Type B pancreatic cell (in vitro differentiated cells): ENCODE results near the gene HOXD4. TPM values are rescaled to one million over a fixed set of nuclear protein-coding genes. Genes with fewer than 3 reads are reported as not detected.

ENCODE experiments used
- DNase-seq: peaks from one replicate; pipeline ENCODE4 v3.0.0; 2021; ENCODE audit warnings: mixed read lengths; ENCODE audit not compliant: unreplicated experiment; ENCODE audit errors: extremely low spot score
- H3K27ac Mint-ChIP-seq: 2 replicates; pipeline ENCODE4 v1.8.0; 2021; ENCODE audit warnings: mild to moderate bottlenecking, mixed read lengths
- H3K27me3 Mint-ChIP-seq: 2 replicates; pipeline ENCODE4 v1.8.0; 2021; ENCODE audit warnings: mixed read lengths
- H3K36me3 Mint-ChIP-seq: 2 replicates; pipeline ENCODE4 v1.8.0; 2021; ENCODE audit warnings: mixed read lengths
- H3K4me1 Mint-ChIP-seq: one replicate; pipeline ENCODE4 v1.8.0; 2021; ENCODE audit warnings: mixed read lengths; ENCODE audit not compliant: unreplicated experiment
- H3K4me3 Mint-ChIP-seq: 2 replicates; pipeline ENCODE4 v1.8.0; 2021; ENCODE audit warnings: mild to moderate bottlenecking, mixed read lengths
- H3K9me3 Mint-ChIP-seq: 2 replicates; pipeline ENCODE4 v1.8.0; 2021; ENCODE audit warnings: mixed read lengths
- total RNA-seq: library from RNA; stranded (reverse); gene quantifications from 2 replicates; pipeline ENCODE4 v1.2.1, GENCODE V29; 2021; ENCODE audit warnings: low replicate concordance
- TF ChIP-seq, protein P1 (sequence below): fragments of 200-600 bp; sonication (generic); conservative IDR thresholded peaks from 2 replicates; pipeline ENCODE4 v1.5.0; 2021; ENCODE audit warnings: antibody characterized with exemption, mild to moderate bottlenecking

Gene HOXD4
- total RNA-seq, 1 donor from 2014 or later, result 37.0 TPM

DNA sequence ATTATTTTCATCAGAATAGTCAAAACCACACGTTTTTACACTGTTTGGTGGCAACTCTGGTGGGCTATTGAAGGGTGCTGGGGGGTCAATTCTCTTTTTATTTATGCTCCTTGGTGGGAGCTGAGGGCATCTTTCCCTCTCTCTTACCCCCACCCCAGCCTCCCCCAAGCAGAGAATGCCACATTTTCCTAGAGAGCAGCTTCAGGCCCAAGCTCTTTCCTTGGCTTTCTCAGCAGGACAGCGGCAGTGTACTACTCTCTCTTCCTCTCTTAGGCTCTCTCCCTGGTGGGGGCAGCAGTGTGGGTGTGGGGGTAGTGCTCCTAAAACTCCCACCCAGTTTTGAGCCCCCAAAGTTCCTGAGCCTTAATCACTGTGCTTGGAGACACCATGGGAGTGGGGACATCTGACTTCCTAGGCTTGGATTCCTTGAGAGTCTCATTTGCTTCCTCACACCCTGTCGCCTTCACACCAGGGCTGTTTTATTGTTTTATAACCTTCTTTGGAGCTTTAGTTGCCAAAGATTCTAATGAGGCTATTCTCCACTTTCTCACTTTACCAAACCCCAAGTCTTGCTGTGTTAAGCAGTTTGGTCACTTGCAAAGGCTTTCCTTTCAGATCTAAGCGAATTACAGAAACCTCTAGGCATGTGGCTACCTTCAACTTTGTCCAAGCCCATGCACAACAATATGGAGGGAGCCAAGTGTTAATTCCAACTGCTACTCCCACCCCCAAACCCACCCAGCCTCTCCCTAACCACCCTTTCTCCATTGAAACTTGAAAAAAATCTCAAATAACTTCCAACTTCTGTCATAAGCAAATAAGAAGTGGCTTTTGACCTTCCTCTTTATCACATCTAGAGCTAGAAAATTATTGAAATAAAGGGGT lies 6.0 kb upstream of the HOXD4 start:
- H3K27me3 Mint-ChIP-seq, result peaks cover 98% of the 10 kb centered on the region
- TF ChIP-seq, protein P1, sequence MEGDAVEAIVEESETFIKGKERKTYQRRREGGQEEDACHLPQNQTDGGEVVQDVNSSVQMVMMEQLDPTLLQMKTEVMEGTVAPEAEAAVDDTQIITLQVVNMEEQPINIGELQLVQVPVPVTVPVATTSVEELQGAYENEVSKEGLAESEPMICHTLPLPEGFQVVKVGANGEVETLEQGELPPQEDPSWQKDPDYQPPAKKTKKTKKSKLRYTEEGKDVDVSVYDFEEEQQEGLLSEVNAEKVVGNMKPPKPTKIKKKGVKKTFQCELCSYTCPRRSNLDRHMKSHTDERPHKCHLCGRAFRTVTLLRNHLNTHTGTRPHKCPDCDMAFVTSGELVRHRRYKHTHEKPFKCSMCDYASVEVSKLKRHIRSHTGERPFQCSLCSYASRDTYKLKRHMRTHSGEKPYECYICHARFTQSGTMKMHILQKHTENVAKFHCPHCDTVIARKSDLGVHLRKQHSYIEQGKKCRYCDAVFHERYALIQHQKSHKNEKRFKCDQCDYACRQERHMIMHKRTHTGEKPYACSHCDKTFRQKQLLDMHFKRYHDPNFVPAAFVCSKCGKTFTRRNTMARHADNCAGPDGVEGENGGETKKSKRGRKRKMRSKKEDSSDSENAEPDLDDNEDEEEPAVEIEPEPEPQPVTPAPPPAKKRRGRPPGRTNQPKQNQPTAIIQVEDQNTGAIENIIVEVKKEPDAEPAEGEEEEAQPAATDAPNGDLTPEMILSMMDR, result no peak
- H3K4me1 Mint-ChIP-seq, result peaks cover 15% of the 10 kb centered on the region
- DNase-seq, result no peak
- no peak overlapping the region for H3K27ac Mint-ChIP-seq
- no peak overlapping the region for H3K4me3 Mint-ChIP-seq
- H3K9me3 Mint-ChIP-seq, result no peaks in the 10 kb centered on the region
- peaks cover 6% of the 10 kb centered on the region for H3K36me3 Mint-ChIP-seq

DNA sequence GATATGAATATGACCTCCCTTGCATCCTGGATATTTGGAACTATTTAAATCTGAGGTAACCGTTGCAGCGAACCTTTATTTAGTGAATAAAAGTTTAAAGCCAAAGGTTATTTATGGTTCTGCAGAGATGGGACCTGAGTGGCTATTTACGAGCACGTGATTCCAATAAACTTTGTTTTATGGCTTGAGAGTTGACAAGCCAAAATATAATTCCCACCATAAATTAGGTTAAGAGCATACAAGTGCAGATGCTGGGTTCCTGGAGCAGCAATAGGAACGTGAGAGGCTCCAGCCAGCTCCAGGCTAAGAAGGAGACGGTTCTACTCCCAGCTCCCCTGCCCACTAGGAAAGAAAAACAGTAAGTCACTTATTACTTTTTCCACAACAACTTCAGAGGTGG lies 5.2 kb upstream of the HOXD4 start:
- TF ChIP-seq, protein P1, result no peak
- peaks cover 8% of the 10 kb centered on the region for H3K36me3 Mint-ChIP-seq

DNA sequence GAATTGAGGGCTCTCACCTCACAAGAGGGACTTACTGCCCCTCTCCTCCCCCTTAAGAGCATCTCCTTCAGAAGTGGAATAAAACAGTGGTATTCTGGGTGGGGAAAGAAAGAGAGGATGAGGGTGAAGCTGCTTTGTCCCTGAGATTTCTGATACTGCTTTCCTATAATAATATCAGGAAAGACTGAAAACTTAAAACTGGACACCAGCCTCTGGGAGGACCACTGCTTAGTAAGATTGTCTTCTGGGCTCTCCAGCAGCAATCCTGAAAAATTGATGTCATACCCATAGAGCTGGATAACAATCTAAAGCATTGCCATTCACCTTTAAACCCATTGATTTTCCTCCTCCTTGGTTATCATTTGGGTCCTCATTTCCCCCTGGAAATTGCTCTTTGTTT lies 4.7 kb upstream of the HOXD4 start:
- TF ChIP-seq, protein P1, result no peak
- no peak overlapping the region for H3K27ac Mint-ChIP-seq
- DNase-seq, result no peak
- H3K27me3 Mint-ChIP-seq, result peaks cover 100% of the 10 kb centered on the region
- H3K9me3 Mint-ChIP-seq, result no peaks in the 10 kb centered on the region
- H3K36me3 Mint-ChIP-seq, result peaks cover 8% of the 10 kb centered on the region
- peaks cover 21% of the 10 kb centered on the region for H3K4me1 Mint-ChIP-seq
- H3K4me3 Mint-ChIP-seq, result peak overlapping the region; percentile 44

More for the DNA sequence above, 5.2 kb upstream of the HOXD4 start:
- Mint-ChIP-seq H3K9me3 (no peaks in the 10 kb centered on the region), H3K27me3 (peaks cover 100% of the 10 kb centered on the region), H3K27ac (no peak overlapping the region), H3K4me1 (peaks cover 17% of the 10 kb centered on the region), H3K4me3 (no peak overlapping the region)
- no peak for DNase-seq

DNA sequence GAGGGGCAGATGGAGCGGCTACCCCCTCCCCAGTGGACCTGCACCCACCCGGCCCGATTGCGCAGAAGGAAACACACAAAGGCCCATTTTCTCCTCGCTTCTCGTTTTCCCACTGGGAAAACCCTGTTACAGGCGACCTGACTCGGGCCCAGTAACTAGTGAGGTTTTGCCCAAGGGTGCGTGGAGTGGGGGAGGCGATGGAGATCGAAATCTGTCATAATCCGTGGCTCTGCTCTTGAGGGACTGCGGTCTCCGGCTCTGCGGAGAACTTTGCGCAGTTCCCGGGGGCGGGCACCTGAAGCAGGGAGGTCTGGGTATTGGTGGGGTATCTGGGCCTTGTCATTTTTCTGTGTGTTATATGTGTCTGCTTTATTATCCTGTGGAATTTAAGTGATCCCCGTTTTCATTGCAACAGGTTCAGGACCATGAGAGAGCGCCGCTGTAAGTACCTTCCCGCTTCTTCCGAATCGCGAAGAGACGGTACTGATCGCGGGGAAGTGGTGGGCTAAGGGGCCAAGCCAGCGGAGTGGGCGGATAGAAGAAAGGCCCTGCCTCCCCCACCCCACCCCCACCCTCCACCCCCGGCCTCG lies 4.0 kb upstream of the HOXD4 start:
- Mint-ChIP-seq H3K36me3 (peaks cover 8% of the 10 kb centered on the region), H3K9me3 (no peaks in the 10 kb centered on the region), H3K27ac (no peak overlapping the region), H3K4me3 (peak overlapping the region; percentile 72), H3K27me3 (peaks cover 94% of the 10 kb centered on the region), H3K4me1 (peaks cover 21% of the 10 kb centered on the region)
- no peak for DNase-seq
- TF ChIP-seq, protein P1, result no peak

DNA sequence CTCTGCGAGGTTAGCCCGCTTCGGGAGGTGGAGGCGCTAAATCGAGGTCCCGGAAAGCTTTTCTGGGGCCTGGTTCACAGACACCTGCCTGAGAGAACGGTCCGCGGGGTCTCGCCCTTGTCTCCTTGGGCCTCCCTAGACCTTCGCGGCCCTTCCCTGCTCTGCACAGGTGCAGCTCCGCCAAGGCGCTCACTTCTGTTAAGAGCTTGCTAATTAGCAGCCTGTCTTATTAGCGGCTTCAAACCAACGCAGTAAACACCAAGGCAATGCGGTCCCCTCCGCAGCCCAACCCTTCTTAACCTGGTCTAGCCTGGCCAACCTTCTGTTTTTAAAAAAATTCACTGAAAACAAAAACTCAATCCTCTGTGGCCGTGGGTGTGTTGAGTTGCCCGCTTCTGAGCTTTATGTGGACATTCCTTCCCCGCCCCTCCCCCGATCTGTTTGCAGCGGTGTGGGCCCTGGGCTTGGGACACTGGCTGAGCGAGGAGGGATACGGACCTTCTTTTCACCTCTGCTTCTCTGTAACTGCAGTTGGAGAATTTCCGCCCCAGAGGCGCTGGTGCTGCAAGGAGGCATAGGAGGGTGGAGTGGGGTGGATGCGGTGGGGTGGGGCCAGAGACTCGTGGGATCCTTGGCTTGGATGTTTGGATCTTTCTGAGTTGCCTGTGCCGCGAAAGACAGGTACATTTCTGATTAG lies 3.4 kb upstream of the HOXD4 start:
- no peak for DNase-seq
- peaks cover 21% of the 10 kb centered on the region for H3K4me1 Mint-ChIP-seq
- no peaks in the 10 kb centered on the region for H3K9me3 Mint-ChIP-seq
- TF ChIP-seq, protein P1, result no peak
- peaks cover 8% of the 10 kb centered on the region for H3K36me3 Mint-ChIP-seq
- H3K27ac Mint-ChIP-seq, result peak overlapping the region; percentile 21
- H3K27me3 Mint-ChIP-seq, result peaks cover 94% of the 10 kb centered on the region
- peak overlapping the region; percentile 76 for H3K4me3 Mint-ChIP-seq
